SK-N-MC (cell line): ENCODE measurements around the gene SYNDIG1L.

Source experiments
- DNase-seq: peaks from one replicate; pipeline ENCODE4 v3.0.0-alpha.2; 2011; ENCODE audit warnings: low read depth, low spot score
- H3K27ac ChIP-seq: fragments of 200-600 bp; sonication (generic); 2 replicates; pipeline ENCODE4 v1.5.1; 2016; ENCODE audit warnings: mixed run types
- H3K36me3 ChIP-seq: fragments of 200-600 bp; sonication (generic); 2 replicates; pipeline ENCODE4 v1.6.1; 2017; ENCODE audit warnings: antibody characterized with exemption, low read length, mixed read lengths; ENCODE audit not compliant: insufficient read depth
- H3K4me3 ChIP-seq: fragments of 200-600 bp; sonication (generic); 2 replicates; pipeline ENCODE4 v1.5.1; 2016
- H3K9ac ChIP-seq: fragments of 200-600 bp; sonication (generic); 2 replicates; pipeline ENCODE4 v1.8.0; 2017; ENCODE audit warnings: mixed run types, mixed read lengths; ENCODE audit not compliant: insufficient read length
- H3K9me3 ChIP-seq: fragments of 200-600 bp; sonication (generic); 2 replicates; pipeline ENCODE4 v1.6.1; 2017; ENCODE audit warnings: low read depth, mild to moderate bottlenecking, antibody characterized with exemption, low read length, moderate library complexity, mixed read lengths
- EZH2 ChIP-seq: fragments of 200-600 bp; sonication (generic); IDR thresholded peaks from one replicate; pipeline ENCODE4 v1.6.1; 2017; ENCODE audit warnings: antibody characterized with exemption
- FOXP2 ChIP-seq: optimal IDR thresholded peaks from 2 replicates; pipeline ENCODE3; 2011; ENCODE audit warnings: mild to moderate bottlenecking, moderate library complexity; ENCODE audit not compliant: insufficient read depth; ENCODE audit errors: extremely low read length, control extremely low read depth
- POLR2AphosphoS5 ChIP-seq: IDR thresholded peaks from 2 replicates; pipeline ENCODE4 v1.6.1; 2012; ENCODE audit warnings: mild to moderate bottlenecking, low read depth, low read length, borderline replicate concordance

The SYNDIG1L gene

DNA sequence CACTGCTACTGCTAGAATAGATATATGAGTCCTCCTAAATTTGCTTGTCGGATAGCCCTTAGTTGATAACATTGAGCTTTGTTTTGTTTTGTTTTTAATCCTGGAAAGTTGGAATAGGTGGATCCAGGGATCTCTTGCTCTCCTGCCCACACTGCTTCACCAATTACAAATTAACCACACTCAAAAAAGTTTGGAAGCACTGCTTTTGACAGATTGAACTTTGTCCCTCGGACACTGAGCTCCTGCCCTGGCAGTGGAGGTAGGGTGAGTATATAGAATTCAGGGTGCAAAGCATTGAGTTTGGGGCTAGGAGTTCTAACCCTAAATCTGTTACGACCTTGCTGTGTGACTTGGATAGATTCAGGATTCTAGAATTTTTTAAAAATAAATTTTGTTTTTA, 15.1 kb upstream of the SYNDIG1L start:
- TF ChIP-seq FOXP2 (no peak), EZH2 (no peak)
- Histone ChIP-seq H3K4me3 (no peak overlapping the region), H3K27ac (no peak overlapping the region), H3K9me3 (no peaks in the 10 kb centered on the region), H3K9ac (no peak overlapping the region), H3K36me3 (no peaks in the 10 kb centered on the region)
- DNase-seq: no peak

DNA sequence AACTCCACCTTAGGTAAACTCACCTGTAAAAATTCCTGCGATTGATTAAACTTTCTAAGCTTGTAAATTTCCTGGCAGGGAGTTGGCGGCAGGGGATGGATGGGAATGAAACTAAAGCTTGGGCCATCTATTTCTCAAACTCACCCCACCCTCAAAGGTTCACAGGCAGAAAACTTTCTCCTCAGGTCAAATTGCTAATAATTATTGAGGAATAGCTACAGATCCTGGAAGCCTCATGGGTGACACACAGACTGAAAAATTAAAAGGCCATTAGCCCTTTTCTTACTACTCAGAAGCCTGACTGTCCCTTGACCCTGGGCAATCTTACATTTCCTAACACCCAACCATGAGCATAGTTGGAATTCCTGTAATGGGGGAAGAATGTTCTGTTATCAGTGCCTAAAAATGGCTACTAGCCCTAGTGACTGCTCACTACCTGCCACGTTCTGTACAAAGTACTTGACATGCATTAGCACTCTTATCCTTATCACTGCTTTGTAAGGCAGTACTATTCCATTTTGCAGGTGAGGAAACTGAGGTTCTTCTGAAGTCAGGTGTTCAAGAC, 12.4 kb upstream of the SYNDIG1L start:
- no peak for TF ChIP-seq FOXP2
- no peak for TF ChIP-seq EZH2
- no peak for TF ChIP-seq POLR2AphosphoS5

DNA sequence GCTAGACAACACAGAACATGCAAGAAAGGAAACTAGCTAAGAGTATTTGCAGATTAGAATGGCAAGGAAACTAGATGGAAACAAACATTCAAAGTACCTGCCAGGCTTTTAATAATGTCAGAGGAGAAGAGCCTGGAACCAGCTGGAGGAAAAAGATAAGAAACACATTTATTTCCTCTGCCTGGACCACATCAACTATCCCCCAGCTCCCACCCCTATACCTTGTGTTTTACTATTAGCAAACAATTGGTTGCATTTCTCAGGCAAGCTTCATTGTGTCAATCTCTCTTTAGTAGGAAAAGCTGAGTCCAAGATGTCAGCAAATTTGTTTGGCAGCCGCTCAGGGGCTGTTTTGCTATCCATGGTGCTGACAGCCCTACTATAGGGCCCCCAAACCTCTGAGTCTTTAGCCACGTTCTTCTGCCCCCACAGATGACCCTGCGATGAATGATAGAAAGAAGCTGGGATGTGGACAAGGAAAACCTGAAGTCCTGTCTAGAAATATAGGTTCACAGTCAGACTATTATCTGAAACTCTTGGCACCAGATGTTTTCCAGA, 11.6 kb upstream of the SYNDIG1L start:
- Histone ChIP-seq H3K9ac (no peak overlapping the region), H3K36me3 (no peaks in the 10 kb centered on the region), H3K9me3 (no peaks in the 10 kb centered on the region), H3K4me3 (no peak overlapping the region), H3K27ac (no peak overlapping the region)
- DNase-seq: no peak
- TF ChIP-seq FOXP2: no peak
- no peak for TF ChIP-seq POLR2AphosphoS5
- TF ChIP-seq EZH2: no peak

More for the DNA sequence above, 12.4 kb upstream of the SYNDIG1L start:
- Histone ChIP-seq H3K36me3 (no peaks in the 10 kb centered on the region), H3K9me3 (no peaks in the 10 kb centered on the region), H3K27ac (no peak overlapping the region), H3K4me3 (no peak overlapping the region), H3K9ac (no peak overlapping the region)
- DNase-seq: no peak

DNA sequence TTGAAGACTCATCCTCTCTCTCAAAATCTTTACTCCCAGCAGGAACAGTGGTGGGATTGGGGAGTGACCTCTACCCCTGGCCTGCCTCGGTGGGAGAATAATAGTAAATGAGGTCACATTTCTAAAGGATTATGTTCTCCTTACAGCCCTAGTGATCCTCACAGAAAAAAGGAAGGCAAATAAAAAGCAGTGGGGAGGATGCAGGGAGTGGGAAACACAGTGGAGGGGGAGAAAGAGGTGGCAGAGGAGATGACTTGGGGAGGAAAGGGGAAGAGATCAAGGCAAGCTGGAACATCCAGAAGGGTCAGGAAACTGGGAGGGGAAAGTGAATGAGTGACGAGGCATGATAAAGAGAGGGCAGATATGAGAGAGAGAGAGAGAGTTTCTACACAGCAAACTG, 8.3 kb upstream of the SYNDIG1L start:
- H3K4me3 ChIP-seq: no peak overlapping the region
- no peak for TF ChIP-seq POLR2AphosphoS5
- no peak for TF ChIP-seq FOXP2
- no peak for TF ChIP-seq EZH2
- no peaks in the 10 kb centered on the region for H3K36me3 ChIP-seq
- H3K27ac ChIP-seq: no peak overlapping the region
- DNase-seq: no peak
- H3K9me3 ChIP-seq: no peaks in the 10 kb centered on the region
- H3K9ac ChIP-seq: no peak overlapping the region

DNA sequence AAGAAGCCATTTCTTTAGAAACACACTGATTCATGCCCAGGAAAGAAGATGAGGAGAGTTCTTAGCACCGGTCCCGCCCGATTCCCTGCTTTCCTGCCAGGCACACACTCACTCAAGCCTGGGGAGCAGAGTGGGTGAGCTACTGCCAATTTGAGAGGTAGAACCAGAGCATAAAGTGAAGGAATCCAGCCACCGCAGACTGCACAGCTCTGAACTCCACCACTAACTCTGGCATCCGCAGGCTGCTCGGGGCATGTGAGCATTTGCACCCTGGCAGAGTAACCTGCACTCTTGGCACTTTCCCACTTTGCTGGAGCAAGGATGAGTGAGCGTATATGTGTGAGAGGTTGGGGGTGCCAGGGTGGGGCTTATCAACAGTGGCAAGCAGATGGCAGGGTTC, 4.0 kb upstream of the SYNDIG1L start:
- Histone ChIP-seq H3K27ac (no peak overlapping the region), H3K9me3 (no peaks in the 10 kb centered on the region), H3K36me3 (no peaks in the 10 kb centered on the region), H3K9ac (no peak overlapping the region), H3K4me3 (no peak overlapping the region)
- no peak for TF ChIP-seq EZH2
- no peak for TF ChIP-seq POLR2AphosphoS5
- TF ChIP-seq FOXP2: no peak
- no peak for DNase-seq

DNA sequence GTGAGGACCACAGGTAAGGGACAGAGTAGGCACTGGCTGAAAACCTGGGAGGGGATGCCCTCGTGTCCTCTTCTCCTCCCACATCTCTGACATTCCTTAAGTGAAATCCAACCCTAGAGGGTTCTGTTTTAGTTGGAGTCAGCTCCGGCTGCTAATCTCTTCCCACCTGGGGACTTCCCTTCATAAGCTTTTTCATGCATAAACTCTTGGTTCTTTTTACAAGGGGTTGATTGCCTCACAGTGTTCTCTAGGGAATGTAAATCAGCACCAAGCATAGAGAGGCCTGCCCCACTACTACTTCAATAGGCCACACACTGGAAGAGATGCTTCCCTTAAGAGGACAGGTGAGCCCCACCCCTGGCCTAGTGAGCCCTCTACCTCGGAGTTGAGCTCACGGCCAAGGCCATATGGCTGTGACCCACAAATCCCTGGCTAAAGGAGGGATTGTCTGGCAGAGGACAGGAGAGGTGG, 3.2 kb upstream of the SYNDIG1L start:
- DNase-seq: no peak
- H3K36me3 ChIP-seq: no peaks in the 10 kb centered on the region
- no peak overlapping the region for H3K9ac ChIP-seq
- no peak for TF ChIP-seq EZH2
- TF ChIP-seq FOXP2: no peak
- no peak for TF ChIP-seq POLR2AphosphoS5
- no peak overlapping the region for H3K27ac ChIP-seq
- H3K4me3 ChIP-seq: no peak overlapping the region
- no peaks in the 10 kb centered on the region for H3K9me3 ChIP-seq

DNA sequence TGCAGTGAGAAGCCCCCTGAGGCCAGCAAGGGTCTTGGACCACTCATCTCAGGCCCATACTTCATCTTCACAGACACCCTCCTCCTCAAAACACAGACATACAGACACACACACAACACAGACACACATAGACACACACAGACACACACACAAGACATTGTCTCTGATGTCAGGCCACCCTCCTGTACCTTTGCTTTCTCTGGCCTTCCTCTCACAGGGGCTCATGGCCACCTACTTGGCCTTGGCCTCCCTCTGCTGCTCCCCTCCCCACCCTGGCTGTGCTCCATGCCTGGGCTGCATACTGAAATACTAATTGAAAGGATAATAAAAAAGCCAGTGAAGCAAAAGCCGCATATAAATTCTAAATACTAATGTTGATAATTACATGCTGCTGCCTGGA, 1.6 kb upstream of the SYNDIG1L start:
- H3K4me3 ChIP-seq: no peak overlapping the region
- no peak overlapping the region for H3K9ac ChIP-seq
- H3K36me3 ChIP-seq: no peaks in the 10 kb centered on the region
- TF ChIP-seq EZH2: no peak
- H3K9me3 ChIP-seq: no peaks in the 10 kb centered on the region
- DNase-seq: no peak
- H3K27ac ChIP-seq: no peak overlapping the region

DNA sequence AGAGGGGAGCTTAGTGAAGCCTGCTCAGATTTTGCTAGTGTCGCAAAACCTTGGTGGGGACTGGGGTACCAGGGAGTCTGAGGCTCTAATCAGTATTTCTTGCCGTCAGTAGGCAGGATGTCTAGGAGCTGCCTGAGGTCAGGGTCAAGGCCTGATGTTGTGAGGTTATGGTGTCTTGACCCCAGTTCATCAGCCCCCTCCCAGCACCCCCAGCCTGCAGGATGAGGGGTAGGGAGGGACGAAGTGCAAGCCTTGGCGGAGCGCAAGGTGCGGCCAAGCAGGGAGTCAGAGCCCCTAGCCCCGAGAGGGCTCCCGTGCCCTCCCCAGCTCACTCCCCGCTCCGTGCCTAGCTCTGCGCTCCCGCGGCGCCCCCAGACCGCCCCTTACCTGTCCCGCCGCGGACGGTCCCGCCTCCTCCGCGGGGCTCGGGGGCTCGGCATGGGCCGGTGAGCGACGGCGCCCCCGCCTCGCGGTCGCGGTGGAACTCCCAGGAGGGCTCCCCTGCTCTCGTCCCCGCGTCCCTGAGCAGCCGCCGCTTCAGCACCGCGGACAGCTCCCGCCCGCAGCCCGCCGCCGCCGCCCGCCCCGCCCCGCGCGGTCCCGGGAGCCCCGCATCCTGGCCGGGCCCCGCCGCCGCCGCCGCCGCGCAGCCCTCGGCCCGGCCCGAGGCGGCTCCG, 347 bp downstream of the SYNDIG1L start:
- Histone ChIP-seq H3K9me3 (no peaks in the 10 kb centered on the region), H3K9ac (no peak overlapping the region), H3K4me3 (no peak overlapping the region), H3K36me3 (no peaks in the 10 kb centered on the region), H3K27ac (no peak overlapping the region)
- no peak for TF ChIP-seq EZH2
- TF ChIP-seq FOXP2: no peak
- TF ChIP-seq POLR2AphosphoS5: no peak
- no peak for DNase-seq

DNA sequence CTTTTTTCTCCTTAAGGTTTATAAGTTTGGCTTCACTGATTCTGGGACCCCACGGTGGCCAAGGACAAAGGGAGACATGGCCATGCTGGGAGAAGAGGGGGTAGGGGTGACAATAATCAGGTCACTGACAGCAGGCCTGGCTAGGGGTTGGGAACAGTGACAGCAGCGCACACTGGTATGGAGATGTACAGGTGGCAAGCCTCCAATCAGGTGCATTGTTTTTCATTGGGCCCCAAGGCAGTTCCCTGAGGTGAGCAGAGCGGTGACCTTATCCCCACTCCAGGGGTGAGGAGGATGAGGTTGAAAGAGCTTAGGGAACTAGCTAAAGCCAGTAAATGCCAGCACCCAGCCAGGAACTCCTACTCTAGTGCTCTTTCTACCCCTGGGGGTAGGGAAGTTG, 1.4 kb downstream of the SYNDIG1L start:
- TF ChIP-seq POLR2AphosphoS5 (no peak), FOXP2 (no peak), EZH2 (no peak)
- no peaks in the 10 kb centered on the region for H3K36me3 ChIP-seq
- no peaks in the 10 kb centered on the region for H3K9me3 ChIP-seq
- no peak overlapping the region for H3K4me3 ChIP-seq
- no peak overlapping the region for H3K27ac ChIP-seq
- H3K9ac ChIP-seq: no peak overlapping the region
- DNase-seq: no peak
